ENCODE data around the gene ACY1.

ACY1 gene

DNA sequence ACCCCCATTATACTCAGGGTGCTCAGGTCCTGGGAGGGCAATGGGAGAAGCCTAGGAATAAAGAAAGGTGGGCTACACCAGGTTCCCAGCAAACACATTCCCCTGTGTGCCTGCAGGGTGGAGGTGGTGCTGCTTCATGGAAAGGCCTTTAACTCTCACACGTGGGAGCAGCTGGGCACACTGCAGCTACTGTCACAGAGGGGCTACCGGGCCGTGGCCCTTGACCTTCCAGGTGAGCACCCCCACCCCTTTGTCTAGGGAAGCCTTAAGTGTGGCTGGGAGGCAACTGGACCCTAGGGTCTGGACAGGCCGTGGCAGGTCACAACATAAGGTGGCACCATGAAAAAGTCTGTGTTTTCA, 5.2 kb upstream of the ACY1 start (continued):
- TF ChIP-seq PRDM10 (tag by site-specific recombination; IDR thresholded peaks at IDR 0.05) (no peak), ZNF561 (tag by site-specific recombination; IDR thresholded peaks at IDR 0.05; ENCODE audit: borderline replicate concordance) (no peak), ZNF140 (tag by site-specific recombination; IDR thresholded peaks at IDR 0.05) (no peak), KLF7 (tag by site-specific recombination; IDR thresholded peaks at IDR 0.05; ENCODE audit: borderline replicate concordance) (no peak), ZNF114 (tag by site-specific recombination; IDR thresholded peaks at IDR 0.05) (no peak), PATZ1 (tag by site-specific recombination; IDR thresholded peaks at IDR 0.05) (no peak), ZNF18 (tag by site-specific recombination; IDR thresholded peaks at IDR 0.05) (no peak), TSHZ1 (tag by site-specific recombination; IDR thresholded peaks at IDR 0.05; ENCODE audit: borderline replicate concordance) (no peak), ZNF2 (tag by site-specific recombination; IDR thresholded peaks at IDR 0.05) (no peak), ZSCAN16 (tag by site-specific recombination; IDR thresholded peaks at IDR 0.05) (no peak)

GRCh38 chr3:51980253-51980652, 3.1 kb upstream of the ACY1 start:
- POLR2A ChIA-PET = interaction anchor here (1.2 kb wide), 1 partner anchor 11 kb away, joined by 5 read pairs; no protein-coding TSS in a partner anchor
- Histone ChIP-seq H3K36me3 (ENCODE audit: control insufficient read depth in 2 of 2, insufficient read depth in 1 of 2, low read length in 2 of 2) (peaks cover 0 to 8% of the 10 kb centered on the region in 2 experiments; a peak in 1 of 3 replicates), H3K4me1 (ENCODE audit: control insufficient read depth, insufficient read depth, low read length) (no peaks in the 10 kb centered on the region), H3K27ac (ENCODE audit: extremely low read depth, low read depth, low read length) (no peak overlapping the region), H3K4me3 (ENCODE audit: low read depth, low read length) (no peak overlapping the region), H3K9me3 (ENCODE audit: control insufficient read depth, insufficient read depth, low read depth, low read length) (no peaks in the 10 kb centered on the region)
- CTCF ChIA-PET = no interaction called here
- TF ChIP-seq KLF16 (tag by site-specific recombination; IDR thresholded peaks at IDR 0.05) (no peak), ZNF211 (tag by site-specific recombination; IDR thresholded peaks at IDR 0.05; ENCODE audit: low read depth) (no peak), TRIM28 (IDR thresholded peaks at IDR 0.05; ENCODE audit: borderline replicate concordance, low read length) (no peak), ZNF169 (tag by site-specific recombination; IDR thresholded peaks at IDR 0.05) (no peak), YY2 (tag by site-specific recombination; IDR thresholded peaks at IDR 0.05) (no peak), KLF1 (tag by site-specific recombination; IDR thresholded peaks at IDR 0.05) (no peak), BCL11A (tag by site-specific recombination; IDR thresholded peaks at IDR 0.05; ENCODE audit: low read depth) (no peak), GLI2 (tag by site-specific recombination; IDR thresholded peaks at IDR 0.05; ENCODE audit: borderline replicate concordance, low read depth) (no peak), ZFP41 (tag by site-specific recombination; IDR thresholded peaks at IDR 0.05; ENCODE audit: borderline replicate concordance) (no peak), ZSCAN18 (tag by site-specific recombination; IDR thresholded peaks at IDR 0.05) (no peak), ZNF138 (tag by site-specific recombination; IDR thresholded peaks at IDR 0.05; ENCODE audit: borderline replicate concordance) (no peak)
- TF ChIP-seq, protein P1, sequence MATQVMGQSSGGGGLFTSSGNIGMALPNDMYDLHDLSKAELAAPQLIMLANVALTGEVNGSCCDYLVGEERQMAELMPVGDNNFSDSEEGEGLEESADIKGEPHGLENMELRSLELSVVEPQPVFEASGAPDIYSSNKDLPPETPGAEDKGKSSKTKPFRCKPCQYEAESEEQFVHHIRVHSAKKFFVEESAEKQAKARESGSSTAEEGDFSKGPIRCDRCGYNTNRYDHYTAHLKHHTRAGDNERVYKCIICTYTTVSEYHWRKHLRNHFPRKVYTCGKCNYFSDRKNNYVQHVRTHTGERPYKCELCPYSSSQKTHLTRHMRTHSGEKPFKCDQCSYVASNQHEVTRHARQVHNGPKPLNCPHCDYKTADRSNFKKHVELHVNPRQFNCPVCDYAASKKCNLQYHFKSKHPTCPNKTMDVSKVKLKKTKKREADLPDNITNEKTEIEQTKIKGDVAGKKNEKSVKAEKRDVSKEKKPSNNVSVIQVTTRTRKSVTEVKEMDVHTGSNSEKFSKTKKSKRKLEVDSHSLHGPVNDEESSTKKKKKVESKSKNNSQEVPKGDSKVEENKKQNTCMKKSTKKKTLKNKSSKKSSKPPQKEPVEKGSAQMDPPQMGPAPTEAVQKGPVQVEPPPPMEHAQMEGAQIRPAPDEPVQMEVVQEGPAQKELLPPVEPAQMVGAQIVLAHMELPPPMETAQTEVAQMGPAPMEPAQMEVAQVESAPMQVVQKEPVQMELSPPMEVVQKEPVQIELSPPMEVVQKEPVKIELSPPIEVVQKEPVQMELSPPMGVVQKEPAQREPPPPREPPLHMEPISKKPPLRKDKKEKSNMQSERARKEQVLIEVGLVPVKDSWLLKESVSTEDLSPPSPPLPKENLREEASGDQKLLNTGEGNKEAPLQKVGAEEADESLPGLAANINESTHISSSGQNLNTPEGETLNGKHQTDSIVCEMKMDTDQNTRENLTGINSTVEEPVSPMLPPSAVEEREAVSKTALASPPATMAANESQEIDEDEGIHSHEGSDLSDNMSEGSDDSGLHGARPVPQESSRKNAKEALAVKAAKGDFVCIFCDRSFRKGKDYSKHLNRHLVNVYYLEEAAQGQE (tag by site-specific recombination; IDR thresholded peaks at IDR 0.05) = no peak

Measured in HEK293 (cell line).